C4-2B (cell line): ENCODE results near the gene KANK4.

Experiments
- CTCF ChIP-seq: fragments of 450-650 bp; conservative IDR thresholded peaks from 2 replicates; pipeline ENCODE4 v1.5.1; 2017; ENCODE audit warnings: mild to moderate bottlenecking
- ZFX ChIP-seq: fragments of 450-650 bp; IDR thresholded peaks from 2 replicates; pipeline ENCODE4 v1.6.1; 2017

GRCh38 chr1:62357916-62358315 is 38.7 kb upstream of the KANK4 start:
- no peak for TF ChIP-seq CTCF
- TF ChIP-seq ZFX, result no peak
